Measurements from ENCODE around the gene LBP.
"Not testable (repeated sequence)": the region's sequence is repeated elsewhere in the genome, so short reads cannot be mapped to it uniquely, and the experiment has no call there.

Gene LBP

DNA sequence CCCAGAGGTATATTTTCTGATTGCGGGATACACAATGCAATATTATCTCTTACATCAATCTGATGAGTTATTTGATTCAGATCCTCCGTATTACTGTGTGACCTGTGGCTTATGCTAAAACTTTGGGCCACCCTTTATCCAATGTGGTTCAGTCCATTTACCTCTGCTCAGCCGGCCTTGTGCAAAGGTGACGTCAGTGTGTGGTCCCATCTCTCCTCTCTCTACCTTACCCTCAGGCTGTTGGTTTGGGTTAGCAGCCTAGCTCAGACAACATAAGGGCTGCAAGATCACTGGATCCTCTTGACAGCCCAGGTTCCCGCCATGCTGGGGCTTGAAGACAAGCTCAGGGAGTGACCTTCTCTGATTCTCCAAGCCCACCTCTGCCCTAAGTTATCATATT is 55.8 kb downstream of the LBP start:
- no peak for DNase-seq

DNA sequence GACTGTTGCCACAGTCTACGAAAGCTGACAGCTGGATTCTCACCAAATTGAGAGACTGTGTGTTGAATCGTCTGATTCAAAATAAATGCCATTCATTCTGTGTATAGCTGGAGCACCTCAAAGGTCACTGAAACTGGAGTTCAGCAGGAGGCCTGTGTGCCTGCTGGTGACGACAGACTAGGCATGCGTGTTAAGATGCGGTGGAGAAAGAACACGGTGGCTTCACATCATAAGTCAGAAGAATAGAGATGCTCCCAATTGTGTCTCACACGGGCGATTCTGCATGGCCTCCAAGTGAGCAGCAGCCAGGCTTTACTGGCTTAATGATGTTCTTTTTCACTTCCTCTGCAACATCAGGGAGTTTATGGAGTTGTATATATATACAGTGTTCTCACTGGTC is 56.5 kb downstream of the LBP start:
- no peak for DNase-seq

DNA sequence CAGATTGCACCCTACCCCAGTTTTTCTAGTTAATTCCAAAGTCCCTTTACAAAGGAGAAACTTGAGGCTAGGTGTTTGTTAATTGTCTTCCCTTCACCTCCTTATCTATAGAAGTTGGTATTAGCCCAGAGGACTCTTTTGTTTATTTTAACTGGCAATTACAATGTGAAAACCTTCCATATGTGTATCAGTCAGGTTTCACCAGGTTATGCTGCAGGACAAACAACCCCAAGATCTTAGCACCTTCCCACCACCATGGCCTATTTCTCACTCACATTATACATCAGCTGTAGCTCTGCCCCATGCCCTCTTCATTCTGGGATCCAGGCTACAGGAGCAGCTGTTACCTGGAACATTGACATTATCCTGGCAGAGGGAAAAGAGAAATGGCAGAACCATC is 57.7 kb downstream of the LBP start:
- no peak for DNase-seq

DNA sequence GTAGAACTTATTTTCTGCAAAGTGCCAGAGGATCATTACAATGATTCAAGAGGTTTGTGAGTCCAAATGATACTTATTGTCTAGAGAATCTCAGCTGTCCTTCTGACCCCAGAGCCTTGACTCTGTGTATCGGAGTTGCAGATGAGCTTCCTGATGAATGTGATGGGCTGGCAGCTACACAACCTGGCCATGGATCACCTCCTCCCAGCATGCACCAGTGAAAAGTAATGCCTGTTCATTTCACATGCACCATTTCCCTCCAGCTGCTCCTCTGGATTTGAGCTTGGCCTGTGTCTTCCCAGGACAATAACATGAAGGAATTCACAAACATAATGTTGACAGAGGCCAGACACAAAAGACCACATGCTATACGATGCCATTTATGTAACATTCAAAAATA is 58.9 kb downstream of the LBP start:
- DNase-seq: no peak

DNA sequence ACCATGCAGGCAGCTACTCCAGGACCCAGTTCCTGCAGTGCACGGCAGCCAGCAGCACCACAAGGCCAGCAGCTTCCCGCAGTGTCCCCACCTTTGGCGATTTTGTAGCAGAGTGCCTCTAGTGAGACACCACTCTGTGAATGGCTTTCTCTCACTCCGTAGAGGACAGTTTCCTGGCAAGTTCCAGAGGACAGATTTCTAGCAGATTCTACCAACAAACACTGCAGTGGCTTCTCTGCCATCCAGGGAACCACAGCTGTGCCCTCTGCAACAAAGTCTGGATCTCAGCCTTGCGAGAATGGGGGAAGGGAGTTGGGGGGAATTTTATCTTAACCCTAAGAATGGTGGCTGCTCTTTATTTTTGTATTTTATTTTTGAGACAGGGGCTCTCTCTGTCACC is 60.2 kb downstream of the LBP start:
- no peak for DNase-seq

DNA sequence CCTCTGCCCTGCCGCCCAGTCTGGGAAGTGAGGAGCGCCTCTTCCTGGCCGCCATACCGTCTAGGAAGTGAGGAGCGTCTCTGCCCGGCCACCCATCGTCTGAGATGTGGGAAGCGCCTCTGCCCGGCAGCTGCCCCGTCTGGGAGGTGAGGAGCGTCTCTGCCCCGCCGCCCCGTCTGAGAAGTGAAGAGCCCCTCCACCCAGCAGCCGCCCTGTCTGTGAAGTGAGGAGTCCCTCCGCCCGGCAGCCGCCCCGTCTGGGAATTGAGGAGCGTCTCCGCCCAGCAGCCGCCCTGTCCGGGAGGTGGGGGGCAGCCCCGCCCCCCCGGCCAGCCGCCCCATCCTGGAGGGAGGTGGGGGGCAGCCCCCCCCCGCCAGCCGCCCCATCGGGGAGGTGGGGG is 61.0 kb downstream of the LBP start:
- DNase-seq: no peak

DNA sequence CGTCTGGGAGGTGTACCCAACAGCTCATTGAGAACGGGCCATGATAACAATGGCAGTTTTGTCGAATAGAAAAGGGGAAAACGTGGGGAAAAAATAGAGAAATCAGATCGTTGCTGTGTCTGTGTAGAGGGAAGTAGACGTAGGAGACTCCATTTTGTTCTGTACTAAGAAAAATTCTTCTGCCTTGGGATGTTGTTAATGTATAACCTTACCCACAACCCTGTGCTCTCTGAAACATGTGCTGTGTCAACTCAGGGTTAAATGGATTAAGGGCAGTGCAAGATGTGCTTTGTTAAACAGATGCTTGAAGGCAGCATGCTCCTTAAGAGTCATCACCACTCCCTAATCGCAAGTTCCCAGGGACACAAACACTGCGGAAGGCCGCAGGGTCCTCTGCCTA is 61.5 kb downstream of the LBP start:
- not testable (repeated sequence) for DNase-seq

DNA sequence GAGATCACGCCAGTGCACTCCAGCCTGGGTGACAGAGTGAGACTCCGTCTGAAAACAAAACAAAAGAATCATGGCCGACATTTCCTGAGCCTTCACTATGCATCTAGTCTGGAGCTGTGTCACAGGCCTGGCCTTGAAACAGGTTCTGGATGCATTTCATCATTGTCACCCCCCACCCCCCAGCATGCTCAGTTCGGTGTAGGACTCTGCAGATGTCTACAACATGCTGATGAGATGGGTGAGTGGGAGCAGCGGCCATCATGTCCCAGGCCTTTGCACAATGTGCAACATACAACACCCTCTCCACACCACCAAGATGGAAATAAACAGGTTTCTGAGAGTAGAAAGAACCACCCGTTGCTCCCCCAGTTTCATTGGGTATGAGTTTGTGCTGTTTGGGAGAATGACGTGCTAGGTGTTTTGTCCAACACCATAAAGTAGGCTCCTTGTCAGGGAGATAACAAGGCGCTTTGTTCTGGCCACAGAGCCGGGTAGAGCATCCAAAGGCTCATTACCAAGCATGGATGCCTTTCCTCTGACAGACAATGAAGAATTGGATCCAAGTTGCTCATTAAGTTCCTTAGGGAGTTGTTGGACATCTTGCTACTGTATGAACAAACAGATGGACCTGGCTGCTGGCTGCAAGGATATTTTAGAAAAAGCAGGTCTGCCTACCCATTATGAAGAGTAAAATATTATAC is 66.7 kb downstream of the LBP start:
- DNase-seq: no peak

DNA sequence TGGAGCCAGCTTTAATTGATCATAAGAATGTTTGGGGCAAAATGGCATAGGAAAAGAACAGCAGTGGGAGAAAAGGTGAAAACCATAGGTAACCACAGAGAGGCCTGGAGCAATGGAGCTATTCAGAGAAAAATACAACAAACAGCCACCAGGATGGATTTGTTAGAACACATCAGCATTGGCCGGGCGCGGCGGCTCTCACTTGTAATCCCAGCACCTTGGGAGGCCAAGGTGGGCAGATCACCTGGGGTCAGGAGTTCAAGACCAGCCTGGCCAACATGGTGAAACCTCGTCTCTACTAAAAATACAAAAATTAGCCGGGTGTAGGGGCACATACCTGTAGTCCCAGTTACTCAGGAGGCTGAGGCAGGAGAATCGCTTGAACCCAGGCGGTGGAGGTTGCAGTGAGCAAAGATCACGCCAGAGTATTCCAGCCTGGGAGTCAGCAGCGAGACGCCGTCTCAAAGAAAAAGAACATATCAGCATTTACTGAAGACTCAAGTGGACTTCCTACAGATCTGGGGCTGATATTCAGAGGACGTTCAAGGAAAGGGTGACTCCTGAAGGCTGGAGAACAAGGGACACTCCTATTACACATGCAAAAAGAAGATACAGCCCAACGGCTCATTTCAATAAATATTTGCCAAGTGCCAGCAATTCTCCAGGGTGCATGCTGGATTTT is 68.6 kb downstream of the LBP start:
- DNase-seq: no peak

DNA sequence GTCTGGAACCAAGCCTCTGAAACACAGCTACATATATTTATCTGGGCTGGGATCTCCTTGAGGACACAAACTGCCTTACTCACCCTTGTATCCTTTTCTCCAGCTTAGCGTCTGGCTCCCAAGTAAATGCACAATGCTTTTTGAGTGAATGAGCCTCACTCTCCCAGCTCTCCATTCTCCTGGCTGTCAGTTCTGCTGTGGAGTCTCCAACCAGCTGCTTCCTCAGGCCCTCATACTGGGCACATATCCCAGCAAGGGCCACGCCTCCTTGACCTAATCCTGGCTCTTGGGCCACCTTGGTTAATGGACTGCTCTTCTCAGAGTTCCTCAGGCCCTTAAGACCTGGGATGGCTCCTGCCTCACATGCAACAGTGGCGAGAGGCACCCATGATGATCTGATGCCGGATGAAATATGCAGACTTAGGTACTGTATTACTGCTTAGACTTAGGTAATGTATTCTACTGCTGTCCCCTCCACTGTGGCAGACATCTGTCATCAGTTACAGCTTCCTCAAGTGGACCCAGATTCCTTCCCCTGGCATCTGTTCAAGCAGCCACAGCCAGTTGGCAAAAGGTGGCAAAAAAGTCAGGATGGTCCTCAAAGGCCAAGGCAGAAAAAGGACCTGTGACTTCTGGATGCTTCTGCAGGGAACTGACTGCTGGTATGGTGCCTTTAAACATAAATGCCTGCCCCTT is 72.4 kb downstream of the LBP start:
- no peak for DNase-seq

DNA sequence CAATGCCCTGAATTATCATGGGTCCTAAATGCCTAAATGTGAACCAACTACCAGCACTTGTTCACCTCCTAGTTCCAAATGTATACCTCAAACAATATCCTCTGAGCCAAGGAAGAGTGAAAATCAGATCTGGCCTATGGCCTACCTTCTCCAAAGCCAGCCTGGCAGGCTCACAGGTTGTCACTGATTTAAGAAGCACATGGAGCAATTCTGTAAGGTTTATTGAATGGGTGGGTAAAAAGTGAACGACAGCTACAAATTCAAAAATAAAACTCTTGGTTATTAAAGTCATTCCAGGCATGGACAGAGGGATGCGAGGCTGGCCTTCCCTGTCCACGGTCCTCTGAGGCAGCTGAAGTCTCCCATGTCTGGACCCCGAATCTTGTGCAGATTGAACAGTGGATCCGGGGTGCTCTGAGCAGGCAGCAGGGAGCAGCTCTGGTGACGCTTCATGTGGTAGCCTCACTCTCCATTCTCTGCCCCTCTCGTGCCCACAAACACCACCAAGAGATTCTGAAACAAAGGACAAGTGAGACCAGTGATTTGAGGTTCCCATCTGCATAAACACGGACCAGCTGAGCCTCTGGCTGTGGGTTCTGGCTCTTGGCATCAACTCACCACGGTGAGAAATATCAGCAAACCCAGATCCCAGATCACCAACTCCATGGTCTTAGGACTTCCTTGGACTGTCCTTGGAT is 74.3 kb downstream of the LBP start:
- no peak for DNase-seq

DNA sequence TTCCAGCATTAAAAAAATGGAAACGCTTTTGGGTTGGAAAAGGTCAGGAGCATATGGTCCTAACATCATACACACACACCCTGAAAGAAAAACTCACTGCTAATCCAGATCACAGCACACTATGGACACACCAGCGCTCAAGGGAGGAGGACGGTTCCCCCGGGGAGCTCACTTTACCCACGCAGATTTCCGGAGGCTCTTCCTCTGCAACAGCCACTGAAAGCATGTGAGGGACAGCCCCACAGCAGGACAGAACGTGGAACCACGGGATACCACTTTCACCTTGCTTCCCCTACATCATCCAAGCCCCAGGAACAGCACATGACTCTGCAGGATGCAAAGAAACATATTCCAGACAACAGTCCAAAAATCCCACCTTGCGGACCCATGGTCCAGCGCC is 75.6 kb downstream of the LBP start:
- DNase-seq: no peak

DNA sequence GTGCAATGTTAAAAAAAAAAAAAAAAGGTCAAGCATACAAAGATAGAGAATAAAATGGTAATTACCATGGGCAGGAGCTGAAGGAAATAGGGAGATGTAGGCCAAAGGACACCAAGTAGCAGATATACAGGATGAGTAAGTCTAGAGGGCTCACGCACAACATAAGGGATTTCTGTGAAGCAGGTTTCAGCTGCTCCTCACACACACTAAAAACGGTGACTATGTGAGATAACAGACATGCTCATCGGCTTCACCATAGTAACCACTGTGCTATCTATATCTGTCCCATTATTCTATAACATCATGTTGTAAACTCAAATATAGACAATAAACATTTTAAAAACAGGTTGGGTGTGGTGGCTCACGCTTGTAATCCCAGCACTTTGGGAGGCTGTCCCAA is 77.3 kb downstream of the LBP start:
- no peak for DNase-seq

DNA sequence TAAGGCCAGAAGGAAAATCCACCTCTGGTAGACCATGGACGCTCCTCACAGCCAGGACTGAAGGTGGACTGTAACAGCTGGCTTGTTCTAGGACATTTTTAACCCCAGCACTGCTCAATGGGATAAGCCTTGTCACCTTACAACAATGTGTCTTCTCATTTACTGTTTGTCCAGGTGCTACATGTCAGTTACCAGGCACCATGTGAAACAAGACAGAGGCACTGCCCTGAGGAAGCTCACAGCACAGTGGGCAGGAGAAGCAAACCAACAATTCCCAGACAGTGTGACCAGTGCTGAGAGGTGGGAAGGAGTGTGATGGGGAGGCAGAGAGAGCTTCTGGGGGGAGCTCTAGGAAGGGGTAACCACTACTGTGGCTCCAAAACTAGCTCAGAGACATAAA is 78.1 kb downstream of the LBP start:
- no peak for DNase-seq

DNA sequence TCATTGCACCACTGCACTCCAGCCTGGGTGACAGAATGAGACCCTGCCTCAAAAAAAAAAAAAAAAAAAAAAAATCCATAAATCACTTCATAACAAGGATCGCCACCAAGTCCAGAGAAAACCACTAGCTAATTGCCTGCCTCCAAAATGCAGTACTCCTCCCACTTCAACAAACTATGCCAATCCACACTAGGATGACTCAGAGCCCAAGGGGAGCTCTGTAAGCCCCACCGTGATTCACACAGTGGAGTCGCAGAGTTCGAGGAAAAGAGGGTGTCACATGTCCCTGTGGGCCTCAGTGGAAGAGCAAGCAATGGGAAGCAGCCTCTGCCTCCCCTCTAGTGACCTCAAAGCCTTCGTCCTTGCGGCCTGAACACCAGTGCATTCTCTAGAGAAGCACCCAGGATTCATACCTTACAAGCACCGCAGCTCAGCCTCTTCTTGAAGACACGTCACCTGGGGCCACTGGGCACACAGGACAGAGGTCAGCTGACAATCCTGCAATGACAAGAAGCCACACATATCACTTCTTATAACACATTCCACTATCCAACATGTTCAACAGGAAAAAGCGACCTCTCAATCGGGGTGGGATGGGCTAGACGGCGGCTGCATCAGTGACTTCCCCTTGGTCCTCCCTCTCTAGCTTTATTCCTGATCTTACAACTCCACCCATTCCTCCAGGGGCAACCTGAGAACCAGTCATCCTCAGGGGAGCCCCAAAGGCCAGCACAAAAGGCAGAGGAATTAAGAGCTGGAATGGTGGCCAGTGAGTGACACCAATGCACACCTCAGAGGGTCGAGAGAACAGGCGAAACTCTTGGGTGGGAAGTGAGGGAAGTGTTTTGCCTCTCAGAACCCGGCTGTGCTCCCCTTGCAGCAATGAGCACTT is 80.0 kb downstream of the LBP start:
- DNase-seq: no peak

Measured in NCI-H187 treated with DMSO at 0.1 percent for 48 hours (cell line).